ENCODE data around the gene ACOT7. TPM values are rescaled to one million over a fixed set of nuclear protein-coding genes. Genes with fewer than 3 reads are reported as not detected.

ACOT7 gene
- total and polyA plus RNA-seq, 2 experiments from 2014 or later: 167 to 169 TPM

DNA sequence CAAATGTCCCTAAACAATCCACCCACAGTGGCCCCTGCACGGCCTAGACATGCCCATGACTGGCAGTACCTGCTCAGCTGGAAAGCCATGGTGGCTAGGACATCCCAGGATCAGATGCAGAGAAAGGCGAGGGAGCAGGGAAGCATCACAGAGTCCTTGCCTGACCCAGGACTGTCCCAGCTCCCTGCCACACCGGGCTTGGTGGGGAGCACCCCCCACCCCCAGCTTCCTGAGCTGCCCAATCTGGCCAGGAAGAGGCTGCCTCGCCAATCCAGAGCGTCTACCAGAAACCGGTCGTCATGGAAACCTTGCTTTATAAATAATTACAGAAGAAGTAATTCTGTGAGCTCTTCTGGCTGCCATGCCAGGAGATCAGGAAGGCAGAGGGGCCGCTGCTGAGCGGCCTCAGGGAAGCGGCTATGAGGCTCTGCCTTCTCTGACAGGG is 34.8 kb downstream of the ACOT7 start (continued):
- TF ChIP-seq, protein P1, sequence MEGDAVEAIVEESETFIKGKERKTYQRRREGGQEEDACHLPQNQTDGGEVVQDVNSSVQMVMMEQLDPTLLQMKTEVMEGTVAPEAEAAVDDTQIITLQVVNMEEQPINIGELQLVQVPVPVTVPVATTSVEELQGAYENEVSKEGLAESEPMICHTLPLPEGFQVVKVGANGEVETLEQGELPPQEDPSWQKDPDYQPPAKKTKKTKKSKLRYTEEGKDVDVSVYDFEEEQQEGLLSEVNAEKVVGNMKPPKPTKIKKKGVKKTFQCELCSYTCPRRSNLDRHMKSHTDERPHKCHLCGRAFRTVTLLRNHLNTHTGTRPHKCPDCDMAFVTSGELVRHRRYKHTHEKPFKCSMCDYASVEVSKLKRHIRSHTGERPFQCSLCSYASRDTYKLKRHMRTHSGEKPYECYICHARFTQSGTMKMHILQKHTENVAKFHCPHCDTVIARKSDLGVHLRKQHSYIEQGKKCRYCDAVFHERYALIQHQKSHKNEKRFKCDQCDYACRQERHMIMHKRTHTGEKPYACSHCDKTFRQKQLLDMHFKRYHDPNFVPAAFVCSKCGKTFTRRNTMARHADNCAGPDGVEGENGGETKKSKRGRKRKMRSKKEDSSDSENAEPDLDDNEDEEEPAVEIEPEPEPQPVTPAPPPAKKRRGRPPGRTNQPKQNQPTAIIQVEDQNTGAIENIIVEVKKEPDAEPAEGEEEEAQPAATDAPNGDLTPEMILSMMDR (conservative IDR thresholded peaks at IDR 0.05; ENCODE audit: low read depth in 2 of 2): no peak
- TF ChIP-seq, protein P2, sequence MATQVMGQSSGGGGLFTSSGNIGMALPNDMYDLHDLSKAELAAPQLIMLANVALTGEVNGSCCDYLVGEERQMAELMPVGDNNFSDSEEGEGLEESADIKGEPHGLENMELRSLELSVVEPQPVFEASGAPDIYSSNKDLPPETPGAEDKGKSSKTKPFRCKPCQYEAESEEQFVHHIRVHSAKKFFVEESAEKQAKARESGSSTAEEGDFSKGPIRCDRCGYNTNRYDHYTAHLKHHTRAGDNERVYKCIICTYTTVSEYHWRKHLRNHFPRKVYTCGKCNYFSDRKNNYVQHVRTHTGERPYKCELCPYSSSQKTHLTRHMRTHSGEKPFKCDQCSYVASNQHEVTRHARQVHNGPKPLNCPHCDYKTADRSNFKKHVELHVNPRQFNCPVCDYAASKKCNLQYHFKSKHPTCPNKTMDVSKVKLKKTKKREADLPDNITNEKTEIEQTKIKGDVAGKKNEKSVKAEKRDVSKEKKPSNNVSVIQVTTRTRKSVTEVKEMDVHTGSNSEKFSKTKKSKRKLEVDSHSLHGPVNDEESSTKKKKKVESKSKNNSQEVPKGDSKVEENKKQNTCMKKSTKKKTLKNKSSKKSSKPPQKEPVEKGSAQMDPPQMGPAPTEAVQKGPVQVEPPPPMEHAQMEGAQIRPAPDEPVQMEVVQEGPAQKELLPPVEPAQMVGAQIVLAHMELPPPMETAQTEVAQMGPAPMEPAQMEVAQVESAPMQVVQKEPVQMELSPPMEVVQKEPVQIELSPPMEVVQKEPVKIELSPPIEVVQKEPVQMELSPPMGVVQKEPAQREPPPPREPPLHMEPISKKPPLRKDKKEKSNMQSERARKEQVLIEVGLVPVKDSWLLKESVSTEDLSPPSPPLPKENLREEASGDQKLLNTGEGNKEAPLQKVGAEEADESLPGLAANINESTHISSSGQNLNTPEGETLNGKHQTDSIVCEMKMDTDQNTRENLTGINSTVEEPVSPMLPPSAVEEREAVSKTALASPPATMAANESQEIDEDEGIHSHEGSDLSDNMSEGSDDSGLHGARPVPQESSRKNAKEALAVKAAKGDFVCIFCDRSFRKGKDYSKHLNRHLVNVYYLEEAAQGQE (IDR thresholded peaks at IDR 0.05; ENCODE audit: unreplicated experiment): no peak
- TF ChIP-seq EZH2 (IDR thresholded peaks at IDR 0.05; ENCODE audit: low read depth, unreplicated experiment) (no peak), STAT1 (IDR thresholded peaks at IDR 0.05; ENCODE audit: unreplicated experiment) (no peak), ZNF331 (CRISPR knock-in tag; IDR thresholded peaks at IDR 0.05; ENCODE audit: low read depth) (no peak), CREB1 (CRISPR knock-in tag; IDR thresholded peaks at IDR 0.05; ENCODE audit: low read depth) (no peak)

DNA sequence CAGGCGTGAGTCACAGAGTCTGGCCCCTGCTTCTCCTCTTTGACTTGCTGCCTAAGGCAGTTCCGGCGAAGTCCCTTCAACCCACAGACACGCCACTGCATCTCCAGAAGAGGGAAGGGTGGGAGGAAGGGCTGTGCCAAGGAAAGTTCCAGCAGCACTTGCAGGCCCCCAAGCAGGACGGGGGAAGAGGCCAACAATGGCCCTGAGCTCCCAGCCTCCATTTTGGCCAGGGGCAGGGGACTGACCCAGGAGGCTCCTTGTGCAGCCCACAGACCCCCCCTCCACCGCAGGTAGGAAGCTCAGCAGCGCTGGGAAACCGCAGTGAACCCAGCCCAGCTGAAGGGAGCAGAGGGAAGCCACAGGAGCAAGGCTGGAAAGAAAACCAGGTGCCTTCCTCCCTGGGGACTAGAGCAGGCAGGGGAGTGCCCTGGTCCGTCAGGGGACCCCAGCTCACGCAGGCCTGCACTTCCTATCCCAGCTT is 35.4 kb downstream of the ACOT7 start:
- no peaks in the 10 kb centered on the region for H3K9me3 Mint-ChIP-seq
- H3K4me3 Mint-ChIP-seq: no peak overlapping the region
- peaks cover 48% of the 10 kb centered on the region for H3K4me1 Mint-ChIP-seq
- H2AFZ ChIP-seq: no peak overlapping the region
- no peaks in the 10 kb centered on the region for H3K27me3 ChIP-seq (ENCODE audit: insufficient read depth)
- H3K27ac Mint-ChIP-seq: no peak overlapping the region
- H3K4me1 ChIP-seq (ENCODE audit: insufficient read depth): peaks cover 22% of the 10 kb centered on the region
- peaks cover 23% of the 10 kb centered on the region for H3K27me3 Mint-ChIP-seq (ENCODE audit: insufficient read depth, low read depth, poor library complexity)
- ATAC-seq (no peak), DNase-seq (ENCODE audit: low spot score) (no peak)
- peaks cover 2% of the 10 kb centered on the region; the same call in 1 of the 3 replicates for H3K36me3 Mint-ChIP-seq (ENCODE audit: low read depth)
- no peak overlapping the region for H3K4me3 ChIP-seq
- H3K9me2 ChIP-seq (ENCODE audit: insufficient read depth): no peaks in the 10 kb centered on the region
- no peaks in the 10 kb centered on the region for H3F3A ChIP-seq (replicated peaks; ENCODE audit: low read depth)
- no peak overlapping the region for H3K4me2 ChIP-seq
- no peaks in the 10 kb centered on the region for H3K36me3 ChIP-seq (ENCODE audit: insufficient read depth)
- no peak overlapping the region for H3K27ac ChIP-seq (ENCODE audit: low read depth)
- peaks cover 77% of the 10 kb centered on the region for H3K79me2 ChIP-seq (replicated peaks; ENCODE audit: insufficient read depth)
- H4K20me1 ChIP-seq (replicated peaks; ENCODE audit: insufficient read depth): peaks cover 25% of the 10 kb centered on the region
- TF ChIP-seq, protein P3, sequence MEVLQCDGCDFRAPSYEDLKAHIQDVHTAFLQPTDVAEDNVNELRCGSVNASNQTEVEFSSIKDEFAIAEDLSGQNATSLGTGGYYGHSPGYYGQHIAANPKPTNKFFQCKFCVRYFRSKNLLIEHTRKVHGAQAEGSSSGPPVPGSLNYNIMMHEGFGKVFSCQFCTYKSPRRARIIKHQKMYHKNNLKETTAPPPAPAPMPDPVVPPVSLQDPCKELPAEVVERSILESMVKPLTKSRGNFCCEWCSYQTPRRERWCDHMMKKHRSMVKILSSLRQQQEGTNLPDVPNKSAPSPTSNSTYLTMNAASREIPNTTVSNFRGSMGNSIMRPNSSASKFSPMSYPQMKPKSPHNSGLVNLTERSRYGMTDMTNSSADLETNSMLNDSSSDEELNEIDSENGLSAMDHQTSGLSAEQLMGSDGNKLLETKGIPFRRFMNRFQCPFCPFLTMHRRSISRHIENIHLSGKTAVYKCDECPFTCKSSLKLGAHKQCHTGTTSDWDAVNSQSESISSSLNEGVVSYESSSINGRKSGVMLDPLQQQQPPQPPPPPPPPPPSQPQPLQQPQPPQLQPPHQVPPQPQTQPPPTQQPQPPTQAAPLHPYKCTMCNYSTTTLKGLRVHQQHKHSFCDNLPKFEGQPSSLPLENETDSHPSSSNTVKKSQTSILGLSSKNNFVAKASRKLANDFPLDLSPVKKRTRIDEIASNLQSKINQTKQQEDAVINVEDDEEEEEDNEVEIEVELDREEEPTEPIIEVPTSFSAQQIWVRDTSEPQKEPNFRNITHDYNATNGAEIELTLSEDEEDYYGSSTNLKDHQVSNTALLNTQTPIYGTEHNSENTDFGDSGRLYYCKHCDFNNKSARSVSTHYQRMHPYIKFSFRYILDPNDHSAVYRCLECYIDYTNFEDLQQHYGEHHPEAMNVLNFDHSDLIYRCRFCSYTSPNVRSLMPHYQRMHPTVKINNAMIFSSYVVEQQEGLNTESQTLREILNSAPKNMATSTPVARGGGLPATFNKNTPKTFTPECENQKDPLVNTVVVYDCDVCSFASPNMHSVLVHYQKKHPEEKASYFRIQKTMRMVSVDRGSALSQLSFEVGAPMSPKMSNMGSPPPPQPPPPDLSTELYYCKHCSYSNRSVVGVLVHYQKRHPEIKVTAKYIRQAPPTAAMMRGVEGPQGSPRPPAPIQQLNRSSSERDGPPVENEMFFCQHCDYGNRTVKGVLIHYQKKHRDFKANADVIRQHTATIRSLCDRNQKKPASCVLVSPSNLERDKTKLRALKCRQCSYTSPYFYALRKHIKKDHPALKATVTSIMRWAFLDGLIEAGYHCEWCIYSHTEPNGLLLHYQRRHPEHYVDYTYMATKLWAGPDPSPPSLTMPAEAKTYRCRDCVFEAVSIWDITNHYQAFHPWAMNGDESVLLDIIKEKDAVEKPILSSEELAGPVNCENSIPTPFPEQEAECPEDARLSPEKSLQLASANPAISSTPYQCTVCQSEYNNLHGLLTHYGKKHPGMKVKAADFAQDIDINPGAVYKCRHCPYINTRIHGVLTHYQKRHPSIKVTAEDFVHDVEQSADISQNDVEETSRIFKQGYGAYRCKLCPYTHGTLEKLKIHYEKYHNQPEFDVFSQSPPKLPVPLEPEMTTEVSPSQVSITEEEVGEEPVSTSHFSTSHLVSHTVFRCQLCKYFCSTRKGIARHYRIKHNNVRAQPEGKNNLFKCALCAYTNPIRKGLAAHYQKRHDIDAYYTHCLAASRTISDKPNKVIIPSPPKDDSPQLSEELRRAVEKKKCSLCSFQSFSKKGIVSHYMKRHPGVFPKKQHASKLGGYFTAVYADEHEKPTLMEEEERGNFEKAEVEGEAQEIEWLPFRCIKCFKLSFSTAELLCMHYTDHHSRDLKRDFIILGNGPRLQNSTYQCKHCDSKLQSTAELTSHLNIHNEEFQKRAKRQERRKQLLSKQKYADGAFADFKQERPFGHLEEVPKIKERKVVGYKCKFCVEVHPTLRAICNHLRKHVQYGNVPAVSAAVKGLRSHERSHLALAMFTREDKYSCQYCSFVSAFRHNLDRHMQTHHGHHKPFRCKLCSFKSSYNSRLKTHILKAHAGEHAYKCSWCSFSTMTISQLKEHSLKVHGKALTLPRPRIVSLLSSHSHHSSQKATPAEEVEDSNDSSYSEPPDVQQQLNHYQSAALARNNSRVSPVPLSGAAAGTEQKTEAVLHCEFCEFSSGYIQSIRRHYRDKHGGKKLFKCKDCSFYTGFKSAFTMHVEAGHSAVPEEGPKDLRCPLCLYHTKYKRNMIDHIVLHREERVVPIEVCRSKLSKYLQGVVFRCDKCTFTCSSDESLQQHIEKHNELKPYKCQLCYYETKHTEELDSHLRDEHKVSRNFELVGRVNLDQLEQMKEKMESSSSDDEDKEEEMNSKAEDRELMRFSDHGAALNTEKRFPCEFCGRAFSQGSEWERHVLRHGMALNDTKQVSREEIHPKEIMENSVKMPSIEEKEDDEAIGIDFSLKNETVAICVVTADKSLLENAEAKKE (CRISPR knock-in tag; IDR thresholded peaks at IDR 0.05): no peak
- TF ChIP-seq, protein P4, sequence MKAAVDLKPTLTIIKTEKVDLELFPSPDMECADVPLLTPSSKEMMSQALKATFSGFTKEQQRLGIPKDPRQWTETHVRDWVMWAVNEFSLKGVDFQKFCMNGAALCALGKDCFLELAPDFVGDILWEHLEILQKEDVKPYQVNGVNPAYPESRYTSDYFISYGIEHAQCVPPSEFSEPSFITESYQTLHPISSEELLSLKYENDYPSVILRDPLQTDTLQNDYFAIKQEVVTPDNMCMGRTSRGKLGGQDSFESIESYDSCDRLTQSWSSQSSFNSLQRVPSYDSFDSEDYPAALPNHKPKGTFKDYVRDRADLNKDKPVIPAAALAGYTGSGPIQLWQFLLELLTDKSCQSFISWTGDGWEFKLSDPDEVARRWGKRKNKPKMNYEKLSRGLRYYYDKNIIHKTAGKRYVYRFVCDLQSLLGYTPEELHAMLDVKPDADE (IDR thresholded peaks at IDR 0.05): no peak
- TF ChIP-seq ZNF114 (CRISPR knock-in tag; IDR thresholded peaks at IDR 0.05) (no peak), POLR2AphosphoS5 (IDR thresholded peaks at IDR 0.05; ENCODE audit: low read depth) (no peak), STAT1 (IDR thresholded peaks at IDR 0.05; ENCODE audit: unreplicated experiment) (no peak)

Data from GM23338 (cell line).